ENCODE measurements around the gene KCNIP4.

KCNIP4 gene

GRCh38 chr4:21507439-21507838 is 441.1 kb downstream of the KCNIP4 start:
- peak; percentile 1 for DNase-seq (ENCODE audit: low read depth)
- peak; percentile 35 for TF ChIP-seq CTCF (IDR thresholded peaks at IDR 0.05; ENCODE audit: control insufficient read depth, insufficient read depth, low read depth, low read length, missing control alignments)
- H3K4me3 ChIP-seq (ENCODE audit: control insufficient read depth, low read depth, low read length), result no peak overlapping the region

- no peak overlapping the region for H3K4me3 ChIP-seq (ENCODE audit: control insufficient read depth, low read depth, low read length)
- DNase-seq (ENCODE audit: low read depth), result no peak
- TF ChIP-seq CTCF (IDR thresholded peaks at IDR 0.05; ENCODE audit: control insufficient read depth, insufficient read depth, low read depth, low read length, missing control alignments), result no peak
Measured at GRCh38 chr4:21490682-21491081, 457.9 kb downstream of the KCNIP4 start.

- TF ChIP-seq CTCF (IDR thresholded peaks at IDR 0.05; ENCODE audit: control insufficient read depth, insufficient read depth, low read depth, low read length, missing control alignments), result no peak
- no peak for DNase-seq (ENCODE audit: low read depth)
- H3K4me3 ChIP-seq (ENCODE audit: control insufficient read depth, low read depth, low read length), result no peak overlapping the region
Measured at GRCh38 chr4:21476757-21477156, 471.8 kb downstream of the KCNIP4 start.

DNA sequence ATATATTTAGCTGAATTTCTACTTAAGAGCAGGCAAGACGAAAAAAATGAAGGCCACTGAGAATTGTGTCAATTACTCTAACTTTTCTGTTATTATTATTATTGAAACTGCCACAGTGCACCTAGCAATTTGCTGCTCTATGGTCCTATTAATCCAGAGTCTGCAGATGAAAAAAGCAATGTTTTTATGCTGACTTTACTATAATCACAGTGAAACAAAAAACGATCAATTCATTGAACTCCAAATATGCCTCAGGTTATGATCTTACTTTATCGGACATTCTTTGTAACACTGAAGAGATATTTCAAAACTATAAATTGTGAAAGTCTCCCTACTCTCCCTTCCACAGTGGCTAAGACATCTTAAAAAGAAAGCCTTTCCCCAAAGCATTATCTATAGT is 474.4 kb downstream of the KCNIP4 start:
- TF ChIP-seq CTCF (IDR thresholded peaks at IDR 0.05; ENCODE audit: control insufficient read depth, insufficient read depth, low read depth, low read length, missing control alignments), result no peak
- no peak for DNase-seq (ENCODE audit: low read depth)
- no peak overlapping the region for H3K4me3 ChIP-seq (ENCODE audit: control insufficient read depth, low read depth, low read length)

DNA sequence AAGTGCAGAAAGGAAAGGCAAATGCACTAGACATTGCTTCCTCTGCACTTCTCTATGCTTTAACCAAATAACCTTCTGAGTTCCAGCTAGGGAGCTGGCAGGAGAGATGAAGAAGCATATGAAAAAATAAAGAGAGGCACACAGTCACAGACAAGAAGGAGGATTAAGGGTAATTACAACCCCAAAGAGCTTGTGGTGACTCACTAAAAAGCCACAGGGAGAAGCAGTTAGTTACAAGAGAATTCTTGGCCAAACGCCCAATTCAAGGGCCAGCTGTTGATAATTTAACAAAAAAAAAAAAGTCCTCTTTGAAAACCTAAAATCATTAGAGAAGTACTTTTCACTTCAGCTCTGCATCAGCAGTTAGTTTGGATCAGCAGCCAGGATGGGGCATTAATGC is 478.0 kb downstream of the KCNIP4 start:
- TF ChIP-seq CTCF (IDR thresholded peaks at IDR 0.05; ENCODE audit: control insufficient read depth, insufficient read depth, low read depth, low read length, missing control alignments), result no peak
- peak; percentile 33 for DNase-seq (ENCODE audit: low read depth)
- no peak overlapping the region for H3K4me3 ChIP-seq (ENCODE audit: control insufficient read depth, low read depth, low read length)

- peak; percentile 1 for DNase-seq (ENCODE audit: low read depth)
- TF ChIP-seq CTCF (IDR thresholded peaks at IDR 0.05; ENCODE audit: control insufficient read depth, insufficient read depth, low read depth, low read length, missing control alignments), result peak; percentile 46
- H3K4me3 ChIP-seq (ENCODE audit: control insufficient read depth, low read depth, low read length), result no peak overlapping the region
Measured at GRCh38 chr4:21469438-21470300, 478.9 kb downstream of the KCNIP4 start.

All from AG09309 (cell line).